HepG2 (cell line): ENCODE measurements around the gene NUDT2. TPM values are rescaled to one million over a fixed set of nuclear protein-coding genes. Genes with fewer than 3 reads are reported as not detected.

Experiments used
- ATF7-NPFF ChIP-seq: sonication (generic); formaldehyde crosslinking; IDR thresholded peaks from 2 replicates; pipeline ENCODE4 v1.8.1; 2023; ENCODE audit warnings: mild to moderate bottlenecking, low read depth, missing genetic modification reagents, moderate library complexity
- CEBPB ChIP-seq: IDR thresholded peaks from 2 replicates; pipeline ENCODE4 v1.6.1; 2011; ENCODE audit warnings: low read depth, low read length, improper control_type of control experiment, borderline replicate concordance
- HDAC6 ChIP-seq: fragments of 200-600 bp; sonication (generic); IDR thresholded peaks from 2 replicates; pipeline ENCODE4 v1.7.0; 2017; ENCODE audit warnings: mild to moderate bottlenecking, antibody characterized with exemption, low read length, low read depth
- PAX8 ChIP-seq: sonication (generic); formaldehyde crosslinking; IDR thresholded peaks from 2 replicates; pipeline ENCODE4 v1.8.0; 2022; ENCODE audit warnings: mild to moderate bottlenecking, missing genetic modification reagents, borderline replicate concordance
- SMAD3 ChIP-seq: sonication (generic); formaldehyde crosslinking; IDR thresholded peaks from 2 replicates; pipeline ENCODE4 v1.4.0; 2020; ENCODE audit warnings: missing genetic modification reagents
- SRSF9 ChIP-seq: fragments of 200-400 bp; formaldehyde crosslinking; IDR thresholded peaks from 2 replicates; pipeline ENCODE4 v1.6.1; 2018; ENCODE audit warnings: borderline replicate concordance, mild to moderate bottlenecking, low read depth, low read length; ENCODE audit not compliant: insufficient read depth, poor library complexity, severe bottlenecking
- ZC3H4 ChIP-seq: sonication (generic); formaldehyde crosslinking; IDR thresholded peaks from 2 replicates; pipeline ENCODE4 v1.4.0; 2020; ENCODE audit warnings: missing genetic modification reagents, borderline replicate concordance
- ZEB1 ChIP-seq: IDR thresholded peaks from 2 replicates; pipeline ENCODE4 v1.6.1; 2012; ENCODE audit warnings: mild to moderate bottlenecking, low read depth, inconsistent platforms; ENCODE audit not compliant: insufficient replicate concordance
- ZIK1 ChIP-seq: sonication (generic); formaldehyde crosslinking; IDR thresholded peaks from 2 replicates; pipeline ENCODE4 v1.5.0; 2020; ENCODE audit warnings: mild to moderate bottlenecking, low read depth, missing genetic modification reagents, borderline replicate concordance
- ZNF3 ChIP-seq: IDR thresholded peaks from 2 replicates; pipeline ENCODE4 v1.7.0; 2017; ENCODE audit warnings: inconsistent platforms
- ZNF383 ChIP-seq: sonication (generic); formaldehyde crosslinking; IDR thresholded peaks from 2 replicates; pipeline ENCODE4 v1.4.0; 2020; ENCODE audit warnings: missing genetic modification reagents, mild to moderate bottlenecking, borderline replicate concordance
- polyA plus RNA-seq, 8 experiments: library from polyadenylated mRNA; depleted of rRNA in 3 of 8; stranded (reverse) in 7 of 8; unstranded in 1 of 8; fragments of >200 nt; fragmentation: Illumina TruSeq in 4 of 8; extraction: Trizol in 4 of 8; gene quantifications; 2 replicates each; pipeline versions ENCODE4 v1.2.1 to v1.2.3, GENCODE V29; 2011 to 2016; ENCODE audit warnings: low read depth in 4 of 8, missing spikeins in 1 of 8, mixed read lengths in 1 of 8; ENCODE audit not compliant: insufficient read depth in 1 of 8
- total RNA-seq, 5 experiments: library from RNA; depleted of rRNA; stranded (reverse); fragments of >200 nt; fragmentation: Illumina TruSeq; extraction: Trizol; gene quantifications; 2 replicates each; pipeline ENCODE4 v1.2.3, GENCODE V29; 2016; ENCODE audit warnings: low read depth in 1 of 5
- TF ChIP-seq, protein P1 (sequence below): sonication (generic); formaldehyde crosslinking; IDR thresholded peaks from 2 replicates; pipeline ENCODE4 v1.5.0; 2020; ENCODE audit warnings: mild to moderate bottlenecking, missing genetic modification reagents, moderate library complexity
- TF ChIP-seq, protein P2 (sequence below): sonication (generic); formaldehyde crosslinking; IDR thresholded peaks from 2 replicates; pipeline ENCODE4 v1.5.1; 2020; ENCODE audit warnings: missing genetic modification reagents, mild to moderate bottlenecking, borderline replicate concordance
- TF ChIP-seq, protein P3 (sequence below): IDR thresholded peaks from 2 replicates; pipeline ENCODE4 v1.6.1; 2016; ENCODE audit warnings: mild to moderate bottlenecking, missing biosample characterization, missing genetic modification reagents
- TF ChIP-seq, protein P4 (sequence below): sonication (generic); formaldehyde crosslinking; IDR thresholded peaks from 2 replicates; pipeline ENCODE4 v1.5.0; 2020; ENCODE audit warnings: missing genetic modification reagents
- TF ChIP-seq, protein P5 (sequence below): sonication (generic); formaldehyde crosslinking; IDR thresholded peaks from 2 replicates; pipeline ENCODE4 v1.4.0; 2020; ENCODE audit warnings: mild to moderate bottlenecking, missing genetic modification reagents
- TF ChIP-seq, protein P6 (sequence below): IDR thresholded peaks from 2 replicates; pipeline ENCODE4 v1.6.1; 2016; ENCODE audit warnings: missing compliant biosample characterization, missing genetic modification reagents, borderline replicate concordance
- TF ChIP-seq, protein P7 (sequence below): IDR thresholded peaks from 2 replicates; pipeline ENCODE4 v1.6.1; 2012; ENCODE audit warnings: low read length, improper control_type of control experiment

Gene NUDT2
- total and polyA plus RNA-seq, 2 of the 13 experiments (the other 11 are each of a cell fraction or from before 2014, with no cell fraction given), result 19.9 to 24.6 TPM

DNA sequence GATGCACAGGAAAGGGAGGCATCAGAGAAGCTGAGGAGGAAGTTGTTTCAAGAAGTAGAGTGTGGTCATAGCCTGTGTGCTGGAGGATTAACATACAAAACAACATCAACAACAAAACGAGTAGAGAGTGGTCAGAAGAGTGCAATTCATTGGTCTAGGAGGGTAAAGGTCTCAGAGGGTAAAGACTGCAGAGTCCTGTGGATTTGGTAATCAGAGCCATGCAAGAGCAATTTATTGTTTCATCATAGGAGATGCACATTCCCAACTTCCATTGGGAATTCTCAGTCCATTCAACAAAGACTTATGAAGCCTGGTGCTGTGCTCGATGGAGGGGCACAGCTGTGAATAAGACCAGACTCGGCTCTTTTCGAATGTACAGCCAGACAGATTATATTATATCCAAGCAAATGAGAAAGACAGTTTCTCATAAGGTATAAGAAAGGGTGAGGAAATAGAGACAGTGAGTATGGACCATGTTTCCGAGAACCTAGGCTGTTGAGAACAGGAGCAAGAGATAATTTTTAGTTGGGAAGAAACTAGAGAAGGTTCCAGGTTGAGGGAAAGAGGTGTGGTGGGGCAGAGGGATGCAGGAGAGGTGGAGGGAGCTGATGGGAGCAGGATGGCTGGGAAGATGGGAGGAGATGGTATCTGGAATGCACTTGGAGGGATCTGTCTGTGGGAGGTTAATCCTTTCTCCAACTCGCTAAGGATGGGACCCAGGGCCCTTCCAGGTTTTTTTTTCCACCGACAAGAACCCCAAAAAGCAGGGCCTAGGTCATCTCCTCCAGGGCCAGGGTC, 55.2 kb downstream of the NUDT2 start (continued):
- TF ChIP-seq, protein P1, sequence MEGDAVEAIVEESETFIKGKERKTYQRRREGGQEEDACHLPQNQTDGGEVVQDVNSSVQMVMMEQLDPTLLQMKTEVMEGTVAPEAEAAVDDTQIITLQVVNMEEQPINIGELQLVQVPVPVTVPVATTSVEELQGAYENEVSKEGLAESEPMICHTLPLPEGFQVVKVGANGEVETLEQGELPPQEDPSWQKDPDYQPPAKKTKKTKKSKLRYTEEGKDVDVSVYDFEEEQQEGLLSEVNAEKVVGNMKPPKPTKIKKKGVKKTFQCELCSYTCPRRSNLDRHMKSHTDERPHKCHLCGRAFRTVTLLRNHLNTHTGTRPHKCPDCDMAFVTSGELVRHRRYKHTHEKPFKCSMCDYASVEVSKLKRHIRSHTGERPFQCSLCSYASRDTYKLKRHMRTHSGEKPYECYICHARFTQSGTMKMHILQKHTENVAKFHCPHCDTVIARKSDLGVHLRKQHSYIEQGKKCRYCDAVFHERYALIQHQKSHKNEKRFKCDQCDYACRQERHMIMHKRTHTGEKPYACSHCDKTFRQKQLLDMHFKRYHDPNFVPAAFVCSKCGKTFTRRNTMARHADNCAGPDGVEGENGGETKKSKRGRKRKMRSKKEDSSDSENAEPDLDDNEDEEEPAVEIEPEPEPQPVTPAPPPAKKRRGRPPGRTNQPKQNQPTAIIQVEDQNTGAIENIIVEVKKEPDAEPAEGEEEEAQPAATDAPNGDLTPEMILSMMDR (CRISPR knock-in tag), result no peak
- TF ChIP-seq, protein P2, sequence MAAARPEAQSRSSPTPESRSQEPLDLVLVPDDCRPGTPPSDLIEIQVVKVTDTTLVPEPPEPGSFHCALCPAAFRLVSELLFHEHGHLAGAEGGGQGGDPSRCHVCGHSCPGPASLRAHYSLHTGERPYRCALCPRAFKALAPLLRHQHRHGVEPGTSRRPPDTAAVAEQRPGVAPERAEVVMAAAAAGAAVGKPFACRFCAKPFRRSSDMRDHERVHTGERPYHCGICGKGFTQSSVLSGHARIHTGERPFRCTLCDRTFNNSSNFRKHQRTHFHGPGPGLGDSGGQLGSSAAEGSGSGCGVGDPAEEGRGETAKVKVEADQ, result no peak
- TF ChIP-seq SMAD3 (CRISPR knock-in tag) (no peak), HDAC6 (no peak), ZNF3 (CRISPR knock-in tag) (no peak), ZC3H4 (no peak), ZEB1 (no peak), ZIK1 (CRISPR knock-in tag) (no peak), SRSF9 (no peak), ATF7-NPFF (CRISPR knock-in tag) (no peak), PAX8 (CRISPR knock-in tag) (no peak), ZNF383 (CRISPR knock-in tag) (no peak), CEBPB (peak; percentile 78; the same call in 1 of the 2 replicates)
- TF ChIP-seq, protein P3, sequence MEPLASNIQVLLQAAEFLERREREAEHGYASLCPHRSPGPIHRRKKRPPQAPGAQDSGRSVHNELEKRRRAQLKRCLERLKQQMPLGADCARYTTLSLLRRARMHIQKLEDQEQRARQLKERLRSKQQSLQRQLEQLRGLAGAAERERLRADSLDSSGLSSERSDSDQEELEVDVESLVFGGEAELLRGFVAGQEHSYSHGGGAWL, result no peak
- TF ChIP-seq, protein P4, sequence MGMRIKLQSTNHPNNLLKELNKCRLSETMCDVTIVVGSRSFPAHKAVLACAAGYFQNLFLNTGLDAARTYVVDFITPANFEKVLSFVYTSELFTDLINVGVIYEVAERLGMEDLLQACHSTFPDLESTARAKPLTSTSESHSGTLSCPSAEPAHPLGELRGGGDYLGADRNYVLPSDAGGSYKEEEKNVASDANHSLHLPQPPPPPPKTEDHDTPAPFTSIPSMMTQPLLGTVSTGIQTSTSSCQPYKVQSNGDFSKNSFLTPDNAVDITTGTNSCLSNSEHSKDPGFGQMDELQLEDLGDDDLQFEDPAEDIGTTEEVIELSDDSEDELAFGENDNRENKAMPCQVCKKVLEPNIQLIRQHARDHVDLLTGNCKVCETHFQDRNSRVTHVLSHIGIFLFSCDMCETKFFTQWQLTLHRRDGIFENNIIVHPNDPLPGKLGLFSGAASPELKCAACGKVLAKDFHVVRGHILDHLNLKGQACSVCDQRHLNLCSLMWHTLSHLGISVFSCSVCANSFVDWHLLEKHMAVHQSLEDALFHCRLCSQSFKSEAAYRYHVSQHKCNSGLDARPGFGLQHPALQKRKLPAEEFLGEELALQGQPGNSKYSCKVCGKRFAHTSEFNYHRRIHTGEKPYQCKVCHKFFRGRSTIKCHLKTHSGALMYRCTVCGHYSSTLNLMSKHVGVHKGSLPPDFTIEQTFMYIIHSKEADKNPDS, result no peak
- TF ChIP-seq, protein P5, sequence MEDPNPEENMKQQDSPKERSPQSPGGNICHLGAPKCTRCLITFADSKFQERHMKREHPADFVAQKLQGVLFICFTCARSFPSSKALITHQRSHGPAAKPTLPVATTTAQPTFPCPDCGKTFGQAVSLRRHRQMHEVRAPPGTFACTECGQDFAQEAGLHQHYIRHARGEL (CRISPR knock-in tag), result no peak
- TF ChIP-seq, protein P6, sequence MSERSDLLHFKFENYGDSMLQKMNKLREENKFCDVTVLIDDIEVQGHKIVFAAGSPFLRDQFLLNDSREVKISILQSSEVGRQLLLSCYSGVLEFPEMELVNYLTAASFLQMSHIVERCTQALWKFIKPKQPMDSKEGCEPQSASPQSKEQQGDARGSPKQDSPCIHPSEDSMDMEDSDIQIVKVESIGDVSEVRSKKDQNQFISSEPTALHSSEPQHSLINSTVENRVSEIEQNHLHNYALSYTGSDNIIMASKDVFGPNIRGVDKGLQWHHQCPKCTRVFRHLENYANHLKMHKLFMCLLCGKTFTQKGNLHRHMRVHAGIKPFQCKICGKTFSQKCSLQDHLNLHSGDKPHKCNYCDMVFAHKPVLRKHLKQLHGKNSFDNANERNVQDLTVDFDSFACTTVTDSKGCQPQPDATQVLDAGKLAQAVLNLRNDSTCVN (CRISPR knock-in tag), result no peak
- TF ChIP-seq, protein P7, sequence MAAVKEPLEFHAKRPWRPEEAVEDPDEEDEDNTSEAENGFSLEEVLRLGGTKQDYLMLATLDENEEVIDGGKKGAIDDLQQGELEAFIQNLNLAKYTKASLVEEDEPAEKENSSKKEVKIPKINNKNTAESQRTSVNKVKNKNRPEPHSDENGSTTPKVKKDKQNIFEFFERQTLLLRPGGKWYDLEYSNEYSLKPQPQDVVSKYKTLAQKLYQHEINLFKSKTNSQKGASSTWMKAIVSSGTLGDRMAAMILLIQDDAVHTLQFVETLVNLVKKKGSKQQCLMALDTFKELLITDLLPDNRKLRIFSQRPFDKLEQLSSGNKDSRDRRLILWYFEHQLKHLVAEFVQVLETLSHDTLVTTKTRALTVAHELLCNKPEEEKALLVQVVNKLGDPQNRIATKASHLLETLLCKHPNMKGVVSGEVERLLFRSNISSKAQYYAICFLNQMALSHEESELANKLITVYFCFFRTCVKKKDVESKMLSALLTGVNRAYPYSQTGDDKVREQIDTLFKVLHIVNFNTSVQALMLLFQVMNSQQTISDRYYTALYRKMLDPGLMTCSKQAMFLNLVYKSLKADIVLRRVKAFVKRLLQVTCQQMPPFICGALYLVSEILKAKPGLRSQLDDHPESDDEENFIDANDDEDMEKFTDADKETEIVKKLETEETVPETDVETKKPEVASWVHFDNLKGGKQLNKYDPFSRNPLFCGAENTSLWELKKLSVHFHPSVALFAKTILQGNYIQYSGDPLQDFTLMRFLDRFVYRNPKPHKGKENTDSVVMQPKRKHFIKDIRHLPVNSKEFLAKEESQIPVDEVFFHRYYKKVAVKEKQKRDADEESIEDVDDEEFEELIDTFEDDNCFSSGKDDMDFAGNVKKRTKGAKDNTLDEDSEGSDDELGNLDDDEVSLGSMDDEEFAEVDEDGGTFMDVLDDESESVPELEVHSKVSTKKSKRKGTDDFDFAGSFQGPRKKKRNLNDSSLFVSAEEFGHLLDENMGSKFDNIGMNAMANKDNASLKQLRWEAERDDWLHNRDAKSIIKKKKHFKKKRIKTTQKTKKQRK, result no peak
